ENCODE results near the gene FSCN2. TPM values are rescaled to one million over a fixed set of nuclear protein-coding genes. Genes with fewer than 3 reads are reported as not detected.

Gene FSCN2
- total RNA-seq, 2 donors from 2014 or later, result 1.0 to 1.8 TPM

DNA sequence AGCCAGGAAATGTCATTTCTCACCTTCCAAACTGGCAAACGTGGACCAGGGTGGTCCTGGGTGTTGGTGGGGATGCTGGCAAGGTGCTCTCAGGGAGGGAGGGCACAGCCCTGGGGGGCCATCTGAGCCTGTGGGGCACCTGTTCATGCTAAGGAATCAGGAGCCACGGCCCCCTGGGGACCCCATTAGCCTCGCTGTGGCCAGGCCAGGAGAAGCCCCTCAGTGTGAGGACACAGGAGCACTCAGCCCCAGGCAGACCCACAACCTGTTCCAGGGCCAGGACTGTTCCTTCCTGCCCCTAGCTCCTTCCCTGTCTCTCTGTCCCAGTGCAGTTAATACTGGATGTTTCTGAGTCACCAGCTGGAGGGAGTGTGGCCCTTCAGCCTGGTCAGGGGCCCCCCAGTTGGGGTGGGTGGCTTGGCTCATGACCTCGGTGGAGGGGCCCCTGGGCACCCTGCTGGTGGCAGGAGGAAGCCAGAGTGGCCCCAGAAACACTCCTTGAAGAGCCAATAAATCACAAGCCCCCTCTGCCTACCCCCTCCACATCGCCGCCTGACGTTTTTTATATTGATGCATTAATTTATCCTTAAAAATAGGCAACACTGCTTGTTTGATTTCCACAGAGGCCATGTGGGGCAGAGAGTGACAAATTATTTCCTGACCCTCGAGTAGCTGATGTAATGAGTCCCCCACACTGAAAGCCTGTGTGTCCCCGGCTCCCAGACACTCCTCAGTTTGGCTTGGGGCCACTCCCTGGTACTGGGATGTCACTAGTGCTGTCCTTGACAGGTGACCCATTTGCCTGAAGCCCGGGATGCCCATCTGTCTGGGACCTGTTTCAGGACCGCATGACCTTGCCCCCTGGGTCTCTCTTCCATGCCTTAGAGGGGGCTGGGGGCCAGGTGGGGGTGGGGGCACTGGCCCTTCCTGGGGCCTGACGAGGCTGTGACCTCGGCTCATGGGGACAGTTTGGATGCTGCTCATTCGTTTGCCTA, 37.9 kb upstream of the FSCN2 start:
- Histone ChIP-seq H3K27me3 (ENCODE audit: control insufficient read depth, insufficient read depth, low read length, poor library complexity, severe bottlenecking) (peaks cover 5% of the 10 kb centered on the region), H3K9me3 (ENCODE audit: control insufficient read depth, low read length) (no peaks in the 10 kb centered on the region), H3K27ac (ENCODE audit: low read depth, low read length) (no peak overlapping the region), H3K9ac (ENCODE audit: extremely low read depth, low read length, poor library complexity, severe bottlenecking) (no peak overlapping the region), H3K4me1 (ENCODE audit: control insufficient read depth, insufficient read depth, low read length) (no peaks in the 10 kb centered on the region), H3K4me3 (ENCODE audit: low read length) (no peak overlapping the region), H3K36me3 (ENCODE audit: control insufficient read depth, insufficient read depth, low read length) (no peaks in the 10 kb centered on the region)
- TF ChIP-seq, protein P1, sequence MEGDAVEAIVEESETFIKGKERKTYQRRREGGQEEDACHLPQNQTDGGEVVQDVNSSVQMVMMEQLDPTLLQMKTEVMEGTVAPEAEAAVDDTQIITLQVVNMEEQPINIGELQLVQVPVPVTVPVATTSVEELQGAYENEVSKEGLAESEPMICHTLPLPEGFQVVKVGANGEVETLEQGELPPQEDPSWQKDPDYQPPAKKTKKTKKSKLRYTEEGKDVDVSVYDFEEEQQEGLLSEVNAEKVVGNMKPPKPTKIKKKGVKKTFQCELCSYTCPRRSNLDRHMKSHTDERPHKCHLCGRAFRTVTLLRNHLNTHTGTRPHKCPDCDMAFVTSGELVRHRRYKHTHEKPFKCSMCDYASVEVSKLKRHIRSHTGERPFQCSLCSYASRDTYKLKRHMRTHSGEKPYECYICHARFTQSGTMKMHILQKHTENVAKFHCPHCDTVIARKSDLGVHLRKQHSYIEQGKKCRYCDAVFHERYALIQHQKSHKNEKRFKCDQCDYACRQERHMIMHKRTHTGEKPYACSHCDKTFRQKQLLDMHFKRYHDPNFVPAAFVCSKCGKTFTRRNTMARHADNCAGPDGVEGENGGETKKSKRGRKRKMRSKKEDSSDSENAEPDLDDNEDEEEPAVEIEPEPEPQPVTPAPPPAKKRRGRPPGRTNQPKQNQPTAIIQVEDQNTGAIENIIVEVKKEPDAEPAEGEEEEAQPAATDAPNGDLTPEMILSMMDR (conservative IDR thresholded peaks at IDR 0.05), result no peak
- 71 to 80% methylated on average over 9 to 14 of the region's 14 CpGs for WGBS, 2 experiments (ENCODE audit: insufficient coverage in 1 of 2, insufficient read length in 1 of 2)
- Mint-ChIP-seq H3K4me1 (peaks cover 11% of the 10 kb centered on the region), H3K36me3 (ENCODE audit: low read depth) (no peaks in the 10 kb centered on the region), H3K9me3 (no peaks in the 10 kb centered on the region), H3K27me3 (ENCODE audit: insufficient read depth) (peaks cover 35% of the 10 kb centered on the region), H3K4me3 (peak overlapping the region; percentile 33), H3K27ac (no peak overlapping the region)
- peak; percentile 68 for DNase-seq

- DNase-seq, result no peak
- Mint-ChIP-seq H3K36me3 (ENCODE audit: low read depth) (no peaks in the 10 kb centered on the region), H3K9me3 (no peaks in the 10 kb centered on the region), H3K27me3 (ENCODE audit: insufficient read depth) (peaks cover 32% of the 10 kb centered on the region), H3K4me1 (peaks cover 11% of the 10 kb centered on the region), H3K27ac (no peak overlapping the region), H3K4me3 (no peak overlapping the region)
- no peak overlapping the region for H3K4me3 ChIP-seq (ENCODE audit: low read length)
- no peak overlapping the region for H3K27ac ChIP-seq (ENCODE audit: low read depth, low read length)
- WGBS, 2 experiments (ENCODE audit: insufficient coverage in 1 of 2, insufficient read length in 1 of 2), result 80% methylated on average over 5 of the region's 5 CpGs
- H3K9ac ChIP-seq (ENCODE audit: extremely low read depth, low read length, poor library complexity, severe bottlenecking), result no peak overlapping the region
- TF ChIP-seq, protein P1 (conservative IDR thresholded peaks at IDR 0.05), result no peak
- H3K9me3 ChIP-seq (ENCODE audit: control insufficient read depth, low read length), result no peaks in the 10 kb centered on the region
- H3K27me3 ChIP-seq (ENCODE audit: control insufficient read depth, insufficient read depth, low read length, poor library complexity, severe bottlenecking), result peaks cover 5% of the 10 kb centered on the region
- H3K4me1 ChIP-seq (ENCODE audit: control insufficient read depth, insufficient read depth, low read length), result no peaks in the 10 kb centered on the region
- H3K36me3 ChIP-seq (ENCODE audit: control insufficient read depth, insufficient read depth, low read length), result no peaks in the 10 kb centered on the region
Measured at GRCh38 chr17:81491181-81491581, 37.0 kb upstream of the FSCN2 start.

GRCh38 chr17:81491761-81492160, 36.4 kb upstream of the FSCN2 start:
- no peaks in the 10 kb centered on the region for H3K9me3 Mint-ChIP-seq
- no peaks in the 10 kb centered on the region for H3K36me3 Mint-ChIP-seq (ENCODE audit: low read depth)
- Histone ChIP-seq H3K9me3 (ENCODE audit: control insufficient read depth, low read length) (no peaks in the 10 kb centered on the region), H3K36me3 (ENCODE audit: control insufficient read depth, insufficient read depth, low read length) (no peaks in the 10 kb centered on the region), H3K4me1 (ENCODE audit: control insufficient read depth, insufficient read depth, low read length) (no peaks in the 10 kb centered on the region), H3K27ac (ENCODE audit: low read depth, low read length) (no peak overlapping the region), H3K27me3 (ENCODE audit: control insufficient read depth, insufficient read depth, low read length, poor library complexity, severe bottlenecking) (no peaks in the 10 kb centered on the region), H3K9ac (ENCODE audit: extremely low read depth, low read length, poor library complexity, severe bottlenecking) (no peak overlapping the region), H3K4me3 (ENCODE audit: low read length) (no peak overlapping the region)
- peaks cover 30% of the 10 kb centered on the region for H3K27me3 Mint-ChIP-seq (ENCODE audit: insufficient read depth)
- no peak overlapping the region for H3K27ac Mint-ChIP-seq
- 52 to 59% methylated on average over 4 to 5 of the region's 5 CpGs for WGBS, 2 experiments (ENCODE audit: insufficient coverage in 1 of 2, insufficient read length in 1 of 2)
- TF ChIP-seq, protein P1 (conservative IDR thresholded peaks at IDR 0.05), result no peak
- DNase-seq, result no peak
- H3K4me1 Mint-ChIP-seq, result peaks cover 11% of the 10 kb centered on the region
- no peak overlapping the region for H3K4me3 Mint-ChIP-seq

Measured in endodermal cell (in vitro differentiated cells).